Subcutaneous adipose tissue (tissue), 4 donors: ENCODE results near the gene DHX57. TPM values are rescaled to one million over a fixed set of nuclear protein-coding genes. Genes with fewer than 3 reads are reported as not detected.

Experiments
- total RNA-seq, 4 donors: library from RNA; depleted of rRNA; stranded (reverse); fragments of >200 nt; gene quantifications; one replicate each; pipeline ENCODE4 v1.1.0, GENCODE V29; 2016
- TF ChIP-seq, protein P1 (sequence below): fragments of 450-650 bp; IDR thresholded peaks from one replicate; pipeline ENCODE4 v1.5.1; 2016; ENCODE audit warnings: low read depth, mild to moderate bottlenecking, control low read depth, antibody characterized with exemption, moderate library complexity

The DHX57 gene
- total RNA-seq, 4 donors from 2014 or later = 12.6 to 19.1 (median 14.6) TPM

DNA sequence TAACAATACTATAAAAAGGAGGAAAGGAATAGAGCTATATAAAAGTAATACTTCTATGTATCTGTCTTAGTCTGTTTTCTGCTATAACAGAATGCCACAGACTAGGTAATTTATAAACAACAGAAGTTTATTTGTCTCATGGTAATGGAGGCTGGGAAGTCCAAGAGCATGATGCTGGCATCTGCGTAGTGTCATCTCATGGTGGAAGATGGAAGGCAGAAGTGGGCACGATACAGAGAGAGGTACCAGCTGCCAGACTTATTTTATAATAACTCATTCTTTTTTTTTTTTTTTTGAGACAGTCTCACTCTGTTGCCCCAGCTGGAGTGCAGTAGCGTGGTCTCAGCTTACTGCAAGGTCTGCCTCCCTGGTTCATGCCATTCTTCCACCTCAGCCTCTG is 4.3 kb downstream of the DHX57 start:
- TF ChIP-seq, protein P1, sequence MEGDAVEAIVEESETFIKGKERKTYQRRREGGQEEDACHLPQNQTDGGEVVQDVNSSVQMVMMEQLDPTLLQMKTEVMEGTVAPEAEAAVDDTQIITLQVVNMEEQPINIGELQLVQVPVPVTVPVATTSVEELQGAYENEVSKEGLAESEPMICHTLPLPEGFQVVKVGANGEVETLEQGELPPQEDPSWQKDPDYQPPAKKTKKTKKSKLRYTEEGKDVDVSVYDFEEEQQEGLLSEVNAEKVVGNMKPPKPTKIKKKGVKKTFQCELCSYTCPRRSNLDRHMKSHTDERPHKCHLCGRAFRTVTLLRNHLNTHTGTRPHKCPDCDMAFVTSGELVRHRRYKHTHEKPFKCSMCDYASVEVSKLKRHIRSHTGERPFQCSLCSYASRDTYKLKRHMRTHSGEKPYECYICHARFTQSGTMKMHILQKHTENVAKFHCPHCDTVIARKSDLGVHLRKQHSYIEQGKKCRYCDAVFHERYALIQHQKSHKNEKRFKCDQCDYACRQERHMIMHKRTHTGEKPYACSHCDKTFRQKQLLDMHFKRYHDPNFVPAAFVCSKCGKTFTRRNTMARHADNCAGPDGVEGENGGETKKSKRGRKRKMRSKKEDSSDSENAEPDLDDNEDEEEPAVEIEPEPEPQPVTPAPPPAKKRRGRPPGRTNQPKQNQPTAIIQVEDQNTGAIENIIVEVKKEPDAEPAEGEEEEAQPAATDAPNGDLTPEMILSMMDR = no peak

DNA sequence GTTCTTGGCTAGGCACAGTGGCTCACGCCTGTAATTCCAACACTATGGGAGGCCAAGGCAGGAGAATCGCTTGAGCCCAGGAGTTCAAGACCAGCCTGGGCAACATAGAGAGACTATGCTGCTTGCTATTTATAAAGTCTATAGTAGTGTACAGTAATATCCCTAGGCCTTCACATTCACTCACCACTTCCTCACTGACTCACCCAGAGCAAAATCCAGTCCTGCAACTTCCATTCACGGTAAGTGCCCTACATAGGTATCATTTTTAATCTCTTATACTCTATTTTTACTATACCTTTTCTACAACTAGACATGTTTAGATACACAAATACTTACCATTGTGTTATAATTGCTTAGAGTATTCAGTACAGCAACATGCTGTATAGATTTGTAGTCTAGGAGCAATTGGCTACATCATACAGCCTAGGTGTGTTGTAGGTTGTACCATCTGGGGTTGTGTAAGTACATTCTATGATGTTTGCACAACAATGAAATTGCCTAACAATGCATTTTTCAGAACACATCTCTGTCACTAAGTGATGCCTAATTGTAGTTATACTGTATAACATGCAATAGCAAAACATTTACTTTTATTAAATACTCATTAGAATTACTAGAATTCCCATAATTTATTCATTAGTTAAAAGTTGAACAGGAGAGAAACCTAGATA is 8.8 kb downstream of the DHX57 start:
- TF ChIP-seq, protein P1 = no peak

DNA sequence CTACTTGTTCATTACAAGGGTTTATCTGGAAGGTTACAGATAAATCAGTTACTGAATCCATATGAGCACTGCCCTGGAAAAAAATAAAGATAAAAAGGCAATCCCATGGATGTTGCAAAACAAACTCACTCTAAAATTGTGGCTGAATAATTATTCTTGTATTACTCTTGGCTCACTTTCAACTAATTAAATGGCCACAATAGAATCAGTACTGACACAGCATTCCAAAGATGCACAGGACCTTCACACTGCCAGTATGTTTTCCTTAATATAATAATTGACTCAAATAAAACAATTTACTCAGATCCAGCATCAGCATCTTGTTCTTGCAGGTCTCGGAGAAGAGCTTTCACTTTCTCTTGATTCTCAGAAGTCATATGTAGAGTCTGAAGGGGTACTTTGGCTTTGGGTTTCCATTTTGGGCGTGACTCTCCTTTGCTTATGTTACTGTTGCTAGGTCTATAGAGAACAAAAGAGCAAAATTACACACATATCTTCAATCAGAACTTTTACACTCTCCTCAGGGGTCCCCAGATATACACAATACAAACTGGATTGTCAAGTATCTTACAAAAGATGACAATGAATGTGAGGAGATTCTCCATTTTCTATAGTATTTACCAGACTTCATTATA is 12.6 kb downstream of the DHX57 start:
- TF ChIP-seq, protein P1 = no peak

DNA sequence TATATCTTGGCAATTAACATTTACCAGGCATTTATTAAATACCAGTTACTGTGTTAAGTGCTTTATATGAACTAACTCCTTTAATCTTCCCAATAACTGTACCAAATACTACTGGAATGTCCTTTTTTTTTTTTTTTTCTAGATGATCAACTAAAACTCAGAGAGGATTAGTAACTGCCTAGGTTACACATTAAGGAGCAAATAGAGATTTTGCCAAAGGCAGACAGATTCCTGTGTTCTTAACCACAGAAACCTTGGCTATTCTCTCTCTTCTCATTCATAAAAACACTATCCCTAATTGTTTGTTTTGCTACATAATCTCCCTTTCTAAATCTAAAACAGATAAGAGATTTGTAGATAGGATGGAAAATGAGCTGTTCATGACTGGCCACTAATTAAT is 13.3 kb downstream of the DHX57 start:
- TF ChIP-seq, protein P1 = no peak

DNA sequence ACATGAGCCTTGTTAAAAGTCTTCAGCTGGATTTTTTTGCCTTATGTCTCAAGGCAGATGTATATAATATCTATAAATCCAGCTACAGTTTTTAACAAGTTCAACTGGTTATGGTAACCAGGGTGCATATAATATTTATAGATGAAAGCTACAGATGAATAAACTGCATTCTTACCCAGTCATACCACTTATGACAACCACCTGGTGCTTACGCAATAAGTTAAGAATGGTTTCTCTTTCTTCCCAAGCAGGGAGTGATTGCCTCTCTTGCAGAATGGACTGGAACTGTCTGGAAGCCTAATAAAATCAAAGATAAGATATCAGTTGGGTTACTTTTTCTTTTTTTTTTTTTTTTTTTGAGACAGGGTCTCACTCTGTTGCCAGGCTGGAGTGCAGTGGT is 19.6 kb downstream of the DHX57 start:
- TF ChIP-seq, protein P1 = no peak

DNA sequence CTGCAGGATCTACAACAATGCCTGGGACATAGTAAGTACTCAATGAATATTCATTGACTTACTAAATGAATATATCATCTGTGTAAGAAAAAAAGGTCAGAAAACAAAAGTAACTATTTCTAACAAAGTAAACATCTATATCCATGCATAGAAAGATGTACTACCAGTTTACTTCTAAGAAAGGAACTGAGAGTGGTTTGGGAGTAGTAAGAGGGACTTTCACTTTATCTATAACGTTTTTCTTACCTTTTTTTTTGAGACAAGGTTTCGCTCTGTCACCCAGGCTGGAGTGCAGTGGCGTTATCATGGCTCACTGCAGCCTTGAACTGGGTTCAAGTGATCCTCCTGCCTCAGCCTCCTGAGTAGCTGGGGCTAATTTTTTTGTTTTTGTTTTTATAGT is 25.7 kb downstream of the DHX57 start:
- TF ChIP-seq, protein P1 = no peak

DNA sequence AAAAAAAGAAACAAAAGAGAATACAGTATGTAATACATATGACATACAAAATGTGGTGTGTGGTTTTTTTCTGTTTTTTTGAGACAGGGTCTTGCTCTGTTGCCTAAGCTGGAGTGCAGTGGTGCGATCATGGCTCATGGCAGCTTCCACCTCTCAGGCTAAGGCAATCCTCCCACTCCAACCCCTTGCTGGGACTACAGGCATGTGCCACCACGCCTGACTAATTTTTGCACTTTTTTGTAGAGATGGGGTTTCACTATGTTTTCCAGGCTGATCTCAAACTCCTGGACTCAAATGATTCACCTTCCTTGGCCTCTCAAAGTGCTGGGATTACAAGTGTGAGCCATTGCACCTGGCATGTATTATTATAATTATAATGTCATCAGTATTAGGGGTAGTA is 38.9 kb downstream of the DHX57 start:
- TF ChIP-seq, protein P1 = no peak
